Measurements from ENCODE around the gene P2RY13. TPM values are rescaled to one million over a fixed set of nuclear protein-coding genes. Genes with fewer than 3 reads are reported as not detected.

P2RY13 gene
- total RNA-seq, 2 experiments from 2014 or later, result not detected

- no peaks in the 10 kb centered on the region for H3K79me2 ChIP-seq (ENCODE audit: insufficient read depth, low read depth, low read length)
- no peak overlapping the region for H3K27ac ChIP-seq (ENCODE audit: low read depth, low read length, poor library complexity, severe bottlenecking)
- no peak overlapping the region for H3K4me3 ChIP-seq (ENCODE audit: low read depth, low read length, poor library complexity, severe bottlenecking)
- no peaks in the 10 kb centered on the region for H3K4me1 ChIP-seq (ENCODE audit: insufficient read depth, low read length, poor library complexity, severe bottlenecking)
- H3K4me2 ChIP-seq (ENCODE audit: low read length), result no peak overlapping the region
- ChIA-PET CTCF (ENCODE audit: unreplicated experiment) (no interaction called here), POLR2A (interaction anchor here (0.9 kb wide), 1 partner anchor 23 kb away, joined by 4 read pairs; no protein-coding TSS in a partner anchor)
- H3K9me2 ChIP-seq (ENCODE audit: insufficient read depth, low read length), result no peaks in the 10 kb centered on the region
- BruUV-seq (replicated peaks), result no TSS peak
- no peak for DNase-seq (ENCODE audit: low spot score)
- H3K36me3 ChIP-seq (ENCODE audit: insufficient read depth, low read length), result no peaks in the 10 kb centered on the region
- H3K9me3 ChIP-seq (ENCODE audit: low read length), result no peaks in the 10 kb centered on the region
- no peak overlapping the region for H2AFZ ChIP-seq (ENCODE audit: low read length)
- H4K20me1 ChIP-seq (ENCODE audit: insufficient read depth, low read length), result no peaks in the 10 kb centered on the region
- TF ChIP-seq EZH2phosphoT487 (IDR thresholded peaks at IDR 0.05; ENCODE audit: borderline replicate concordance, low read depth, low read length) (no peak), CTCF (conservative IDR thresholded peaks at IDR 0.05; ENCODE audit: low read length) (no peak)
- intact Hi-C loops (cut with micrococcal nuclease; ENCODE audit: unreplicated experiment), result no loop called here
Measured at GRCh38 chr3:151303751-151304150, 25.6 kb downstream of the P2RY13 start.

GRCh38 chr3:151301787-151302186, 27.6 kb downstream of the P2RY13 start:
- intact Hi-C loops (cut with micrococcal nuclease; ENCODE audit: unreplicated experiment), result no loop called here
- Histone ChIP-seq H4K20me1 (ENCODE audit: insufficient read depth, low read length) (no peaks in the 10 kb centered on the region), H2AFZ (ENCODE audit: low read length) (no peak overlapping the region), H3K4me3 (ENCODE audit: low read depth, low read length, poor library complexity, severe bottlenecking) (no peak overlapping the region), H3K4me1 (ENCODE audit: insufficient read depth, low read length, poor library complexity, severe bottlenecking) (no peaks in the 10 kb centered on the region), H3K27ac (ENCODE audit: low read depth, low read length, poor library complexity, severe bottlenecking) (no peak overlapping the region), H3K36me3 (ENCODE audit: insufficient read depth, low read length) (no peaks in the 10 kb centered on the region), H3K9me2 (ENCODE audit: insufficient read depth, low read length) (no peaks in the 10 kb centered on the region), H3K4me2 (ENCODE audit: low read length) (no peak overlapping the region), H3K79me2 (ENCODE audit: insufficient read depth, low read depth, low read length) (no peaks in the 10 kb centered on the region), H3K9me3 (ENCODE audit: low read length) (no peaks in the 10 kb centered on the region)
- no peak for DNase-seq (ENCODE audit: low spot score)
- TF ChIP-seq CTCF (conservative IDR thresholded peaks at IDR 0.05; ENCODE audit: low read length) (no peak), EZH2phosphoT487 (IDR thresholded peaks at IDR 0.05; ENCODE audit: borderline replicate concordance, low read depth, low read length) (no peak)
- CTCF ChIA-PET (ENCODE audit: unreplicated experiment), result no interaction called here
- no TSS peak for BruUV-seq (replicated peaks)
- POLR2A ChIA-PET, result interaction anchor here (0.9 kb wide), 1 partner anchor 38 kb away, joined by 3 read pairs; no protein-coding TSS in a partner anchor

GRCh38 chr3:151300539-151300938, 28.8 kb downstream of the P2RY13 start:
- Histone ChIP-seq H3K36me3 (ENCODE audit: insufficient read depth, low read length) (no peaks in the 10 kb centered on the region), H3K4me1 (ENCODE audit: insufficient read depth, low read length, poor library complexity, severe bottlenecking) (no peaks in the 10 kb centered on the region), H2AFZ (ENCODE audit: low read length) (no peak overlapping the region), H3K9me2 (ENCODE audit: insufficient read depth, low read length) (no peaks in the 10 kb centered on the region), H3K79me2 (ENCODE audit: insufficient read depth, low read depth, low read length) (no peaks in the 10 kb centered on the region), H3K4me3 (ENCODE audit: low read depth, low read length, poor library complexity, severe bottlenecking) (no peak overlapping the region), H3K27ac (ENCODE audit: low read depth, low read length, poor library complexity, severe bottlenecking) (no peak overlapping the region), H3K9me3 (ENCODE audit: low read length) (no peaks in the 10 kb centered on the region), H3K4me2 (ENCODE audit: low read length) (no peak overlapping the region), H4K20me1 (ENCODE audit: insufficient read depth, low read length) (no peaks in the 10 kb centered on the region)
- ChIA-PET CTCF (ENCODE audit: unreplicated experiment) (no interaction called here), POLR2A (interaction anchor here (0.9 kb wide), 1 partner anchor 39 kb away, joined by 3 read pairs; no protein-coding TSS in a partner anchor)
- TF ChIP-seq EZH2phosphoT487 (IDR thresholded peaks at IDR 0.05; ENCODE audit: borderline replicate concordance, low read depth, low read length) (no peak), CTCF (conservative IDR thresholded peaks at IDR 0.05; ENCODE audit: low read length) (no peak)
- DNase-seq (ENCODE audit: low spot score), result no peak
- intact Hi-C loops (cut with micrococcal nuclease; ENCODE audit: unreplicated experiment), result no loop called here
- no TSS peak for BruUV-seq (replicated peaks)
